HepG2 (cell line): ENCODE measurements around the gene UQCRC2. TPM values are rescaled to one million over a fixed set of nuclear protein-coding genes. Genes with fewer than 3 reads are reported as not detected.

Experiments used
- HMG20A ChIP-seq: IDR thresholded peaks from 2 replicates; pipeline ENCODE4 v1.6.1; 2016; ENCODE audit warnings: borderline replicate concordance
- HNRNPK ChIP-seq: fragments of 200-400 bp; formaldehyde crosslinking; IDR thresholded peaks from 2 replicates; pipeline ENCODE4 v1.6.1; 2018; ENCODE audit warnings: low read length, low read depth, moderate library complexity, mild to moderate bottlenecking; ENCODE audit not compliant: poor library complexity, severe bottlenecking
- TEAD3 ChIP-seq: optimal IDR thresholded peaks from 2 replicates; pipeline ENCODE3; 2016; ENCODE audit warnings: borderline replicate concordance
- YY1 ChIP-seq: IDR thresholded peaks from 2 replicates; pipeline ENCODE4 v1.6.1; 2011; ENCODE audit warnings: low read length, low read depth, moderate library complexity, mild to moderate bottlenecking; ENCODE audit not compliant: insufficient read depth, insufficient replicate concordance
- ZBTB7A ChIP-seq: sonication (generic); formaldehyde crosslinking; IDR thresholded peaks from 2 replicates; pipeline ENCODE4 v1.8.0; 2022; ENCODE audit warnings: mild to moderate bottlenecking, missing genetic modification reagents
- ZNF350 ChIP-seq: sonication (generic); formaldehyde crosslinking; IDR thresholded peaks from 2 replicates; pipeline ENCODE4 v1.4.0; 2020; ENCODE audit warnings: mild to moderate bottlenecking, low read depth, missing genetic modification reagents, borderline replicate concordance
- ZNF546 ChIP-seq: sonication (generic); formaldehyde crosslinking; conservative IDR thresholded peaks from 2 replicates; pipeline ENCODE4 v1.8.1; 2023; ENCODE audit warnings: mild to moderate bottlenecking, missing genetic modification reagents
- ZNF678 ChIP-seq: sonication (generic); formaldehyde crosslinking; IDR thresholded peaks from 2 replicates; pipeline ENCODE4 v1.4.0; 2020; ENCODE audit warnings: mild to moderate bottlenecking, missing genetic modification reagents
- ZNF83 ChIP-seq: sonication (generic); formaldehyde crosslinking; IDR thresholded peaks from 2 replicates; pipeline ENCODE4 v1.4.0; 2020; ENCODE audit warnings: missing genetic modification reagents, mild to moderate bottlenecking, borderline replicate concordance
- polyA plus RNA-seq, 8 experiments: library from polyadenylated mRNA; depleted of rRNA in 3 of 8; stranded (reverse) in 7 of 8; unstranded in 1 of 8; fragments of >200 nt; fragmentation: Illumina TruSeq in 4 of 8; extraction: Trizol in 4 of 8; gene quantifications; 2 replicates each; pipeline versions ENCODE4 v1.2.1 to v1.2.3, GENCODE V29; 2011 to 2016; ENCODE audit warnings: low read depth in 4 of 8, missing spikeins in 1 of 8, mixed read lengths in 1 of 8; ENCODE audit not compliant: insufficient read depth in 1 of 8
- total RNA-seq, 5 experiments: library from RNA; depleted of rRNA; stranded (reverse); fragments of >200 nt; fragmentation: Illumina TruSeq; extraction: Trizol; gene quantifications; 2 replicates each; pipeline ENCODE4 v1.2.3, GENCODE V29; 2016; ENCODE audit warnings: low read depth in 1 of 5
- TF ChIP-seq, protein P1 (sequence below): sonication (generic); formaldehyde crosslinking; IDR thresholded peaks from 2 replicates; pipeline ENCODE4 v1.5.1; 2020; ENCODE audit warnings: missing genetic modification reagents, mild to moderate bottlenecking, borderline replicate concordance
- TF ChIP-seq, protein P2 (sequence below): sonication (generic); formaldehyde crosslinking; conservative IDR thresholded peaks from 2 replicates; pipeline ENCODE4 v1.8.1; 2023; ENCODE audit warnings: missing genetic modification reagents
- TF ChIP-seq, protein P3 (sequence below): sonication (generic); formaldehyde crosslinking; IDR thresholded peaks from 2 replicates; pipeline ENCODE4 v1.4.0; 2020; ENCODE audit warnings: missing genetic modification reagents
- TF ChIP-seq, protein P4 (sequence below): sonication (generic); formaldehyde crosslinking; IDR thresholded peaks from 2 replicates; pipeline ENCODE4 v1.4.0; 2020; ENCODE audit warnings: missing genetic modification reagents
- TF ChIP-seq, protein P5 (sequence below): IDR thresholded peaks from 2 replicates; pipeline ENCODE4 v1.6.1; 2018; ENCODE audit warnings: missing genetic modification reagents
- TF ChIP-seq, protein P6 (sequence below): IDR thresholded peaks from 2 replicates; pipeline ENCODE4 v1.6.1; 2018; ENCODE audit warnings: missing genetic modification reagents, mild to moderate bottlenecking, missing compliant biosample characterization
- TF ChIP-seq, protein P7 (sequence below): sonication (generic); formaldehyde crosslinking; conservative IDR thresholded peaks from 2 replicates; pipeline ENCODE4 v1.4.0; 2020; ENCODE audit warnings: missing genetic modification reagents

The UQCRC2 gene
- total and polyA plus RNA-seq, 2 of the 13 experiments (the other 11 are each of a cell fraction or from before 2014, with no cell fraction given): 442 to 536 TPM

DNA sequence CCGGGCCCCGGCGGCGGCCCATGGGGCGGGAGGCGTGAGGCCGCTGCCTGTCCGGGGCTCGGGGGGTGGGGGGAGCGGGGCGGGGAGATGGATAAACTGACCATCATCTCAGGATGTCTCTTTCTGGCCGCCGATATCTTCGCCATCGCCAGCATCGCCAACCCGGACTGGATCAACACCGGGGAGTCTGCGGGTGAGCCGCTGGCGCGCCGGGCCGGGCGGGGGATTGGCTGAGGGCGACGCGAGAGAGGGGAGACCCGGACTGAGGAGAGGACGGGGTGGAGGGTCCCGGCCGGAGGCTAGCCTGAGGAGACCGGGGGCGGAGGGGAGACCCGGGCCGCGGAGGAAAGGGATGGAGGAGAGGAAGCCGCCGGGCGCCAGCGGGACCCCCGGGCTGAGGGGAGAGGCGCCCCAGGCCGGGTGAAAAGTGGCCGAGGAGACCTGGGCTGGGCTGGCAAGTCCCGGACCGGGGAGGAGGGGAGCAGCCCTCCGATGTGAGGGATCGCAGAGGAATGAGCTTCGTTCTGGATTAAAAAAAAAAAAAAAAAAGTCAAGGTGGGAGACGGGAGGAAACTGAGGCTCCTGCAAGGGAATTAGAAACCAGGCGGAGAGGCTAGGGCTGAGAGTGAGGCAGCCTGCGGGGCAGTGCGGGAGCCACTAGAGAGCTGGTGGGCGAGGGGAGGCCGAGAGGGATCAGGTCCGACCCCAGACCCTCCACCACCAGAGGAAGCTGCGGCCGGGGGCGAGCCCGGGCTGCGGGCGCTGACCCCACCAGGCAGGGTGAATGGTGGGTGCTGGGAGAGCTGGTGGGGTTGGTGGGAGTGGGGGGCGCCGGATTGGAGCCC, 55.3 kb downstream of the UQCRC2 start (continued):
- TF ChIP-seq, protein P1, sequence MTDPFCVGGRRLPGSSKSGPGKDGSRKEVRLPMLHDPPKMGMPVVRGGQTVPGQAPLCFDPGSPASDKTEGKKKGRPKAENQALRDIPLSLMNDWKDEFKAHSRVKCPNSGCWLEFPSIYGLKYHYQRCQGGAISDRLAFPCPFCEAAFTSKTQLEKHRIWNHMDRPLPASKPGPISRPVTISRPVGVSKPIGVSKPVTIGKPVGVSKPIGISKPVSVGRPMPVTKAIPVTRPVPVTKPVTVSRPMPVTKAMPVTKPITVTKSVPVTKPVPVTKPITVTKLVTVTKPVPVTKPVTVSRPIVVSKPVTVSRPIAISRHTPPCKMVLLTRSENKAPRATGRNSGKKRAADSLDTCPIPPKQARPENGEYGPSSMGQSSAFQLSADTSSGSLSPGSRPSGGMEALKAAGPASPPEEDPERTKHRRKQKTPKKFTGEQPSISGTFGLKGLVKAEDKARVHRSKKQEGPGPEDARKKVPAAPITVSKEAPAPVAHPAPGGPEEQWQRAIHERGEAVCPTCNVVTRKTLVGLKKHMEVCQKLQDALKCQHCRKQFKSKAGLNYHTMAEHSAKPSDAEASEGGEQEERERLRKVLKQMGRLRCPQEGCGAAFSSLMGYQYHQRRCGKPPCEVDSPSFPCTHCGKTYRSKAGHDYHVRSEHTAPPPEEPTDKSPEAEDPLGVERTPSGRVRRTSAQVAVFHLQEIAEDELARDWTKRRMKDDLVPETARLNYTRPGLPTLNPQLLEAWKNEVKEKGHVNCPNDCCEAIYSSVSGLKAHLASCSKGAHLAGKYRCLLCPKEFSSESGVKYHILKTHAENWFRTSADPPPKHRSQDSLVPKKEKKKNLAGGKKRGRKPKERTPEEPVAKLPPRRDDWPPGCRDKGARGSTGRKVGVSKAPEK: 0 out of 2 replicates have a peak, but pooled peaks have one; percentile 43
- TF ChIP-seq, protein P2, sequence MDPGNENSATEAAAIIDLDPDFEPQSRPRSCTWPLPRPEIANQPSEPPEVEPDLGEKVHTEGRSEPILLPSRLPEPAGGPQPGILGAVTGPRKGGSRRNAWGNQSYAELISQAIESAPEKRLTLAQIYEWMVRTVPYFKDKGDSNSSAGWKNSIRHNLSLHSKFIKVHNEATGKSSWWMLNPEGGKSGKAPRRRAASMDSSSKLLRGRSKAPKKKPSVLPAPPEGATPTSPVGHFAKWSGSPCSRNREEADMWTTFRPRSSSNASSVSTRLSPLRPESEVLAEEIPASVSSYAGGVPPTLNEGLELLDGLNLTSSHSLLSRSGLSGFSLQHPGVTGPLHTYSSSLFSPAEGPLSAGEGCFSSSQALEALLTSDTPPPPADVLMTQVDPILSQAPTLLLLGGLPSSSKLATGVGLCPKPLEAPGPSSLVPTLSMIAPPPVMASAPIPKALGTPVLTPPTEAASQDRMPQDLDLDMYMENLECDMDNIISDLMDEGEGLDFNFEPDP (CRISPR knock-in tag): no peak
- TF ChIP-seq, protein P3, sequence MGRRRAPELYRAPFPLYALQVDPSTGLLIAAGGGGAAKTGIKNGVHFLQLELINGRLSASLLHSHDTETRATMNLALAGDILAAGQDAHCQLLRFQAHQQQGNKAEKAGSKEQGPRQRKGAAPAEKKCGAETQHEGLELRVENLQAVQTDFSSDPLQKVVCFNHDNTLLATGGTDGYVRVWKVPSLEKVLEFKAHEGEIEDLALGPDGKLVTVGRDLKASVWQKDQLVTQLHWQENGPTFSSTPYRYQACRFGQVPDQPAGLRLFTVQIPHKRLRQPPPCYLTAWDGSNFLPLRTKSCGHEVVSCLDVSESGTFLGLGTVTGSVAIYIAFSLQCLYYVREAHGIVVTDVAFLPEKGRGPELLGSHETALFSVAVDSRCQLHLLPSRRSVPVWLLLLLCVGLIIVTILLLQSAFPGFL (CRISPR knock-in tag): no peak
- TF ChIP-seq, protein P4, sequence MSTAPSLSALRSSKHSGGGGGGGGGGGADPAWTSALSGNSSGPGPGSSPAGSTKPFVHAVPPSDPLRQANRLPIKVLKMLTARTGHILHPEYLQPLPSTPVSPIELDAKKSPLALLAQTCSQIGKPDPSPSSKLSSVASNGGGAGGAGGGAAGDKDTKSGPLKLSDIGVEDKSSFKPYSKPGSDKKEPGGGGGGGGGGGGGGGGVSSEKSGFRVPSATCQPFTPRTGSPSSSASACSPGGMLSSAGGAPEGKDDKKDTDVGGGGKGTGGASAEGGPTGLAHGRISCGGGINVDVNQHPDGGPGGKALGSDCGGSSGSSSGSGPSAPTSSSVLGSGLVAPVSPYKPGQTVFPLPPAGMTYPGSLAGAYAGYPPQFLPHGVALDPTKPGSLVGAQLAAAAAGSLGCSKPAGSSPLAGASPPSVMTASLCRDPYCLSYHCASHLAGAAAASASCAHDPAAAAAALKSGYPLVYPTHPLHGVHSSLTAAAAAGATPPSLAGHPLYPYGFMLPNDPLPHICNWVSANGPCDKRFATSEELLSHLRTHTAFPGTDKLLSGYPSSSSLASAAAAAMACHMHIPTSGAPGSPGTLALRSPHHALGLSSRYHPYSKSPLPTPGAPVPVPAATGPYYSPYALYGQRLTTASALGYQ (CRISPR knock-in tag): 0 out of 2 replicates have a peak, but pooled peaks have one; percentile 34
- TF ChIP-seq ZBTB7A (CRISPR knock-in tag) (peak; percentile 86), HMG20A (CRISPR knock-in tag) (no peak), TEAD3 (CRISPR knock-in tag) (no peak), YY1 (no peak), ZNF83 (CRISPR knock-in tag) (no peak), ZNF546 (CRISPR knock-in tag) (no peak), ZNF350 (no peak; the same call in 1 of the 2 replicates), HNRNPK (peak; percentile 58), ZNF678 (no peak)
- TF ChIP-seq, protein P5, sequence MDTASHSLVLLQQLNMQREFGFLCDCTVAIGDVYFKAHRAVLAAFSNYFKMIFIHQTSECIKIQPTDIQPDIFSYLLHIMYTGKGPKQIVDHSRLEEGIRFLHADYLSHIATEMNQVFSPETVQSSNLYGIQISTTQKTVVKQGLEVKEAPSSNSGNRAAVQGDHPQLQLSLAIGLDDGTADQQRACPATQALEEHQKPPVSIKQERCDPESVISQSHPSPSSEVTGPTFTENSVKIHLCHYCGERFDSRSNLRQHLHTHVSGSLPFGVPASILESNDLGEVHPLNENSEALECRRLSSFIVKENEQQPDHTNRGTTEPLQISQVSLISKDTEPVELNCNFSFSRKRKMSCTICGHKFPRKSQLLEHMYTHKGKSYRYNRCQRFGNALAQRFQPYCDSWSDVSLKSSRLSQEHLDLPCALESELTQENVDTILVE (CRISPR knock-in tag): no peak
- TF ChIP-seq, protein P6, sequence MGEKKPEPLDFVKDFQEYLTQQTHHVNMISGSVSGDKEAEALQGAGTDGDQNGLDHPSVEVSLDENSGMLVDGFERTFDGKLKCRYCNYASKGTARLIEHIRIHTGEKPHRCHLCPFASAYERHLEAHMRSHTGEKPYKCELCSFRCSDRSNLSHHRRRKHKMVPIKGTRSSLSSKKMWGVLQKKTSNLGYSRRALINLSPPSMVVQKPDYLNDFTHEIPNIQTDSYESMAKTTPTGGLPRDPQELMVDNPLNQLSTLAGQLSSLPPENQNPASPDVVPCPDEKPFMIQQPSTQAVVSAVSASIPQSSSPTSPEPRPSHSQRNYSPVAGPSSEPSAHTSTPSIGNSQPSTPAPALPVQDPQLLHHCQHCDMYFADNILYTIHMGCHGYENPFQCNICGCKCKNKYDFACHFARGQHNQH (CRISPR knock-in tag): 0 out of 2 replicates have a peak, but pooled peaks have one; percentile 33
- TF ChIP-seq, protein P7, sequence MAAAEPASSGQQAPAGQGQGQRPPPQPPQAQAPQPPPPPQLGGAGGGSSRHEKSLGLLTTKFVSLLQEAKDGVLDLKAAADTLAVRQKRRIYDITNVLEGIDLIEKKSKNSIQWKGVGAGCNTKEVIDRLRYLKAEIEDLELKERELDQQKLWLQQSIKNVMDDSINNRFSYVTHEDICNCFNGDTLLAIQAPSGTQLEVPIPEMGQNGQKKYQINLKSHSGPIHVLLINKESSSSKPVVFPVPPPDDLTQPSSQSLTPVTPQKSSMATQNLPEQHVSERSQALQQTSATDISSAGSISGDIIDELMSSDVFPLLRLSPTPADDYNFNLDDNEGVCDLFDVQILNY (CRISPR knock-in tag): no peak
